ENCODE results near the gene AKR1B1. TPM values are rescaled to one million over a fixed set of nuclear protein-coding genes. Genes with fewer than 3 reads are reported as not detected.

The AKR1B1 gene
- total RNA-seq, 4 donors from 2014 or later: 44.6 to 55.2 (median 52.5) TPM

DNA sequence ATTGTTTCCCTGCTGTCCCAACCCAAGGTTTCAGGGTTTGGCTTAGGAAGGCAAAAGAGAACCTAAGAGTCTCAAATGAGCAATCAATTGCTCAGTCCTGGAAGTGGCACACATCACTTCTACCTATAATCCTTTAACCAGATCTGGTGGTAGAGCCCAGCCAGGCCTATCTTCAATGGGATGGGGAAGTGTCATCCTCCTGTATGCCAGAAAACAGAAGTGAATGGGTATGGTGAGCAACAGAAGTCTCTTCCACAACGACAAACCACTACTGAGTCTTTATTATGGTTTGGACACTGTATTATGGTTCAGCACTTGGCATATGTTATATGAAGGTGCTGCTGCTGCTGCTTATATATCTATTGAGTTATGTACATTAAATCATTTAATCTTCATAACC lies 3.0 kb upstream of the AKR1B1 start:
- intact Hi-C loops (cut with DNase I): no loop called here
- H3K4me3 ChIP-seq: no peak overlapping the region
- H3K27ac ChIP-seq (replicated peaks in 1 of 4): no peak overlapping the region
- H3K4me1 ChIP-seq: peaks cover 11 to 22% (median 17%) of the 10 kb centered on the region in 4 donors
- TF ChIP-seq POLR2AphosphoS5 (IDR thresholded peaks at IDR 0.05): no peak
- TF ChIP-seq POLR2A (IDR thresholded peaks at IDR 0.05; ENCODE audit: low read depth): no peak
- no peak for TF ChIP-seq EP300 (IDR thresholded peaks at IDR 0.05)
- no peak for TF ChIP-seq CTCF (IDR thresholded peaks at IDR 0.05)
- no peak for DNase-seq (ENCODE audit: extremely low spot score)
- H3K27me3 ChIP-seq: no peaks in the 10 kb centered on the region
- WGBS: 92% methylated on average over 1 of the region's 1 CpG
- H3K36me3 ChIP-seq: no peaks in the 10 kb centered on the region
- H3K9me3 ChIP-seq: peaks cover 0 to 13% (median 10%) of the 10 kb centered on the region in 4 donors

DNA sequence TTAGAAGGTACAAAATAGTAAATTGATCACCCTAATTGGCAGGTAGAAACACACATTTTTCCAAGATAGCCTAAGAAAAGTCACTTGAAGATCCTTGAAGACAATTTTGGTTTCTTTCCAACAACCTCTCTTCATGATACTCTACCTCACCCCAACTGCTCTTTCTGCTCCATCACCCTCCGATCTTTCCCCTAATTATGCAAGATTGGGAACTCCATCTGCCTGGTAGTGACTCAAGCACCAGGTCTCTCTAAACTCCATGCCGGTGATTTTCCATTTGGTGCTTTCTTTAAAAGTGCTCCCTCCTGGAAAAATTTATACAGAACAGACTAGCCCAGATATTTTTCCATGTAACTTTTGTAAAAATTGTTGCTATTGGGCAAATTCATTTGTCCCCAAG lies 1.1 kb upstream of the AKR1B1 start:
- no peaks in the 10 kb centered on the region for H3K27me3 ChIP-seq
- H3K9me3 ChIP-seq: peaks cover 0 to 6% (median 4%) of the 10 kb centered on the region in 4 donors
- no peak overlapping the region for H3K4me3 ChIP-seq
- H3K4me1 ChIP-seq: peaks cover 14 to 30% (median 23%) of the 10 kb centered on the region in 4 donors
- H3K36me3 ChIP-seq: peaks cover 0 to 10% (median 0%) of the 10 kb centered on the region in 4 donors
- H3K27ac ChIP-seq (replicated peaks in 1 of 4): no peak overlapping the region
- TF ChIP-seq POLR2AphosphoS5 (IDR thresholded peaks at IDR 0.05) (no peak), EP300 (IDR thresholded peaks at IDR 0.05) (no peak), CTCF (IDR thresholded peaks at IDR 0.05) (no peak), POLR2A (IDR thresholded peaks at IDR 0.05; ENCODE audit: low read depth) (no peak)
- WGBS: 77% methylated on average over 2 of the region's 2 CpGs
- intact Hi-C loops (cut with DNase I): no loop called here
- DNase-seq (ENCODE audit: extremely low spot score): no peak

- no peak for DNase-seq (ENCODE audit: extremely low spot score)
- intact Hi-C loops (cut with DNase I): no loop called here
Measured at GRCh38 chr7:134458341-134458805, 527 bp downstream of the AKR1B1 start.

GRCh38 chr7:134457210-134457609 lies 1.7 kb downstream of the AKR1B1 start:
- intact Hi-C loops (cut with DNase I): no loop called here
- Histone ChIP-seq H3K27me3 (no peaks in the 10 kb centered on the region), H3K36me3 (peaks cover 0 to 19% (median 0%) of the 10 kb centered on the region in 4 donors), H3K4me1 (peaks cover 37 to 58% (median 50%) of the 10 kb centered on the region in 4 donors), H3K9me3 (no peaks in the 10 kb centered on the region), H3K27ac (replicated peaks in 1 of 4) (no peak overlapping the region), H3K4me3 (no peak overlapping the region)
- DNase-seq (ENCODE audit: extremely low spot score): no peak
- 64% methylated on average over 2 of the region's 2 CpGs for WGBS
- no peak for TF ChIP-seq EP300 (IDR thresholded peaks at IDR 0.05)
- TF ChIP-seq POLR2AphosphoS5 (IDR thresholded peaks at IDR 0.05): no peak
- no peak for TF ChIP-seq CTCF (IDR thresholded peaks at IDR 0.05)
- no peak for TF ChIP-seq POLR2A (IDR thresholded peaks at IDR 0.05; ENCODE audit: low read depth)

More at GRCh38 chr7:134458341-134458805, 527 bp downstream of the AKR1B1 start:
- Histone ChIP-seq H3K27me3 (no peaks in the 10 kb centered on the region), H3K4me1 (peaks cover 30 to 46% (median 39%) of the 10 kb centered on the region in 4 donors), H3K9me3 (no peaks in the 10 kb centered on the region), H3K4me3 (peak overlapping the region; percentile 68 to 99 (median 94)), H3K36me3 (peaks cover 0 to 10% (median 0%) of the 10 kb centered on the region in 4 donors), H3K27ac (replicated peaks in 1 of 4) (peak overlapping the region; percentile 88 to 95 (median 94))
- TF ChIP-seq POLR2AphosphoS5 (IDR thresholded peaks at IDR 0.05): no peak
- peak; percentile 23 to 36 (median 33) for TF ChIP-seq CTCF (IDR thresholded peaks at IDR 0.05)
- WGBS: 0% methylated on average over 10 of the region's 37 CpGs

- Histone ChIP-seq H3K36me3 (peaks cover 21 to 47% (median 22%) of the 10 kb centered on the region in 4 donors), H3K9me3 (no peaks in the 10 kb centered on the region), H3K27ac (replicated peaks in 1 of 4) (peak overlapping the region in 3 of 4 donors; percentile 10 to 48 (median 35)), H3K4me1 (peaks cover 37 to 57% (median 46%) of the 10 kb centered on the region in 4 donors), H3K4me3 (no peak overlapping the region), H3K27me3 (no peaks in the 10 kb centered on the region)
- 61% methylated on average over 4 of the region's 4 CpGs for WGBS
- DNase-seq (ENCODE audit: extremely low spot score): no peak
- intact Hi-C loops (cut with DNase I): no loop called here
- TF ChIP-seq POLR2AphosphoS5 (IDR thresholded peaks at IDR 0.05): no peak
Measured at GRCh38 chr7:134454277-134454676, 4.6 kb downstream of the AKR1B1 start.
